Neural progenitor cell (in vitro differentiated cells): Measurements from ENCODE around the gene FER. TPM values are rescaled to one million over a fixed set of nuclear protein-coding genes. Genes with fewer than 3 reads are reported as not detected.

Experiments used
- DNase-seq: peaks from one replicate; pipeline ENCODE4 v3.0.0-alpha.2; 2016; ENCODE audit warnings: low spot score
- H2AFZ ChIP-seq: fragments of 200-600 bp; sonication (generic); replicated peaks from 2 replicates; pipeline ENCODE4 v1.6.1; 2016; ENCODE audit warnings: antibody characterized with exemption
- H3F3A ChIP-seq: fragments of 200-600 bp; sonication (generic); 2 replicates; pipeline ENCODE4 v1.6.1; 2016; ENCODE audit warnings: antibody characterized with exemption, low read depth
- H3K27ac ChIP-seq: fragments of 200-600 bp; sonication (generic); 2 replicates; pipeline ENCODE4 v1.5.1; 2016; ENCODE audit warnings: mild to moderate bottlenecking
- H3K27me3 ChIP-seq: fragments of 200-600 bp; sonication (generic); 2 replicates; pipeline ENCODE4 v1.6.1; 2016; ENCODE audit warnings: mild to moderate bottlenecking, moderate library complexity
- H3K36me3 ChIP-seq: fragments of 200-600 bp; sonication (generic); 2 replicates; pipeline ENCODE4 v1.5.1; 2016
- H3K4me1 ChIP-seq: fragments of 200-600 bp; sonication (generic); 2 replicates; pipeline ENCODE4 v1.6.1; 2016; ENCODE audit warnings: mixed run types
- H3K4me2 ChIP-seq: fragments of 200-600 bp; sonication (generic); 2 replicates; pipeline ENCODE4 v1.6.1; 2016
- H3K4me3 ChIP-seq: fragments of 200-600 bp; sonication (generic); 2 replicates; pipeline ENCODE4 v1.5.1; 2016
- H3K79me2 ChIP-seq: fragments of 200-600 bp; sonication (generic); 2 replicates; pipeline ENCODE4 v1.6.1; 2016; ENCODE audit warnings: low read depth
- H3K9ac ChIP-seq: fragments of 200-600 bp; sonication (generic); 2 replicates; pipeline ENCODE4 v1.6.1; 2016
- H3K9me3 ChIP-seq: fragments of 200-600 bp; sonication (generic); 2 replicates; pipeline ENCODE4 v1.5.1; 2016; ENCODE audit warnings: low read depth
- H4K20me1 ChIP-seq: fragments of 200-600 bp; sonication (generic); 2 replicates; pipeline ENCODE4 v1.6.1; 2016; ENCODE audit warnings: low read depth
- H3K27ac Mint-ChIP-seq: 3 replicates; pipeline ENCODE4 v1.8.0; 2021; ENCODE audit warnings: mixed read lengths
- H3K27me3 Mint-ChIP-seq: 2 replicates; pipeline ENCODE4 v1.8.0; 2022; ENCODE audit warnings: low read depth, mild to moderate bottlenecking, inconsistent platforms, moderate library complexity, mixed read lengths; ENCODE audit not compliant: insufficient read depth
- H3K36me3 Mint-ChIP-seq: 3 replicates; pipeline ENCODE4 v1.8.0; 2021; ENCODE audit warnings: mixed read lengths
- H3K4me1 Mint-ChIP-seq: 3 replicates; pipeline ENCODE4 v1.8.0; 2021; ENCODE audit warnings: mixed read lengths
- H3K4me3 Mint-ChIP-seq: 3 replicates; pipeline ENCODE4 v1.8.0; 2021; ENCODE audit warnings: mild to moderate bottlenecking, moderate library complexity, mixed read lengths
- H3K9me3 Mint-ChIP-seq: 3 replicates; pipeline ENCODE4 v1.8.0; 2020; ENCODE audit warnings: mixed read lengths
- CTCF ChIP-seq: fragments of 200-600 bp; sonication (generic); IDR thresholded peaks from 2 replicates; pipeline ENCODE4 v1.5.1; 2017; ENCODE audit warnings: antibody characterized with exemption, mild to moderate bottlenecking
- EZH2 ChIP-seq: fragments of 200-600 bp; sonication (generic); IDR thresholded peaks from 2 replicates; pipeline ENCODE4 v1.6.1; 2017; ENCODE audit warnings: antibody characterized with exemption, mild to moderate bottlenecking, moderate library complexity
- EZH2phosphoT487 ChIP-seq: fragments of 200-600 bp; sonication (generic); IDR thresholded peaks from 2 replicates; pipeline ENCODE4 v1.6.1; 2017; ENCODE audit warnings: antibody characterized with exemption
- total RNA-seq: library from RNA; depleted of rRNA; stranded (reverse); fragments of >200 nt; gene quantifications from 2 replicates; pipeline ENCODE4 v1.2.3, GENCODE V29; 2015; ENCODE audit warnings: low replicate concordance

The FER gene
- total RNA-seq, 1 donor from 2014 or later: 25.0 TPM

DNA sequence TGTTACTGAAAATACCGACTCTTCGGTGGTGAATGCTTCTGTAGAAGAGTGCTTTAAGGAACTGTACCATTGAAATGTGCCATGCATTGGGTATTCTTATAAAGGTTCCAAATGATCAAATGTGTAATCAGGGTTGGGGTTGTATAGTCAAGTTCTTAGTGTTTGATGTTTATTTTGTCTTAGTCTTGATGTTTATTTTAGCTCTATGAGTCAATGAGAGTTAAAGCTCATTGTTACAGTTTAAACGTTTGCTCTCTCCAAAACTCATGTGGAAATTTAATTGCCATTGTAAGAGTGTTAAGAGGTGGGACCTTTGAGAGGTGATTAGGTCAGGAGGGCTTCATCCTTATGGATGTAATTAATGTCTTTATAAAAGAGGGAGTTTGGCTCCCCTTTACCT, 153.0 kb downstream of the FER start:
- no peak overlapping the region for H3K27ac ChIP-seq
- no peaks in the 10 kb centered on the region for H3K36me3 ChIP-seq
- no peak overlapping the region for H2AFZ ChIP-seq
- Mint-ChIP-seq H3K27me3 (no peaks in the 10 kb centered on the region), H3K27ac (no peak overlapping the region), H3K4me3 (no peak overlapping the region), H3K4me1 (no peaks in the 10 kb centered on the region), H3K36me3 (no peaks in the 10 kb centered on the region), H3K9me3 (no peaks in the 10 kb centered on the region)
- H3K4me2 ChIP-seq: no peak overlapping the region
- H3K4me1 ChIP-seq: no peaks in the 10 kb centered on the region
- no peak for DNase-seq
- no peaks in the 10 kb centered on the region for H4K20me1 ChIP-seq
- no peaks in the 10 kb centered on the region for H3K79me2 ChIP-seq
- no peak overlapping the region for H3K9ac ChIP-seq
- H3K9me3 ChIP-seq: no peaks in the 10 kb centered on the region
- no peaks in the 10 kb centered on the region for H3K27me3 ChIP-seq
- no peak overlapping the region for H3K4me3 ChIP-seq
- TF ChIP-seq CTCF (no peak), EZH2phosphoT487 (no peak), EZH2 (no peak)
- H3F3A ChIP-seq: no peaks in the 10 kb centered on the region

DNA sequence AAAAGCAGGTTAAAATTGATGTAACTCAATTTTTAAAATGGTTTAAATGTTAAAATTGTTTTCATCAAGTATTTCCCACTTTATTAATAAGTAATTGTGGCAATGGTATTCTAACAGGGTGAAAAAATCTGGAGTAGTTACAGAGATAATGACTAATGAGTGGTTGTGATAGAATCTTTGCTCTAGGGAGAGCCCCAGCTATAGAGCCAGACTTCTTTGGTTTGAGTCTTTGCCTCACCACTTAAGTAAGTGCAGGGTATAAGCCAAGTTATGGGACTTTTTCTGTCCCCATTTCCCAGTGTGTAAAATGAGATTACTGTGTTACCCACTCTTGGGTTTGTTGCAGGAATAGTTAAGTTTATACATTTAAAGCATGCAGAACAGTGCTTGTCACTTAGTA, 158.1 kb downstream of the FER start:
- H3K27ac ChIP-seq: no peak overlapping the region
- Mint-ChIP-seq H3K27me3 (no peaks in the 10 kb centered on the region), H3K4me3 (no peak overlapping the region), H3K4me1 (no peaks in the 10 kb centered on the region), H3K36me3 (no peaks in the 10 kb centered on the region), H3K9me3 (no peaks in the 10 kb centered on the region), H3K27ac (no peak overlapping the region)
- H3F3A ChIP-seq: no peaks in the 10 kb centered on the region
- H3K4me1 ChIP-seq: no peaks in the 10 kb centered on the region
- H3K4me3 ChIP-seq: no peak overlapping the region
- H3K9me3 ChIP-seq: no peaks in the 10 kb centered on the region
- TF ChIP-seq CTCF: no peak
- no peak for TF ChIP-seq EZH2phosphoT487
- no peak for TF ChIP-seq EZH2
- no peak overlapping the region for H3K4me2 ChIP-seq
- no peaks in the 10 kb centered on the region for H3K79me2 ChIP-seq
- H4K20me1 ChIP-seq: no peaks in the 10 kb centered on the region
- H3K36me3 ChIP-seq: no peaks in the 10 kb centered on the region
- no peaks in the 10 kb centered on the region for H3K27me3 ChIP-seq
- H3K9ac ChIP-seq: no peak overlapping the region
- H2AFZ ChIP-seq: no peak overlapping the region
- DNase-seq: no peak

- no peaks in the 10 kb centered on the region for H3K4me1 ChIP-seq
- no peak overlapping the region for H3K27ac ChIP-seq
- DNase-seq: no peak
- no peaks in the 10 kb centered on the region for H3K36me3 ChIP-seq
- Mint-ChIP-seq H3K4me1 (no peaks in the 10 kb centered on the region), H3K9me3 (no peaks in the 10 kb centered on the region), H3K4me3 (no peak overlapping the region), H3K27ac (no peak overlapping the region), H3K27me3 (no peaks in the 10 kb centered on the region), H3K36me3 (peaks cover 1% of the 10 kb centered on the region)
- H3K9ac ChIP-seq: no peak overlapping the region
- no peaks in the 10 kb centered on the region for H3K27me3 ChIP-seq
- no peaks in the 10 kb centered on the region for H3K9me3 ChIP-seq
- no peak overlapping the region for H2AFZ ChIP-seq
- no peaks in the 10 kb centered on the region for H3K79me2 ChIP-seq
- H4K20me1 ChIP-seq: no peaks in the 10 kb centered on the region
- TF ChIP-seq EZH2phosphoT487: no peak
- TF ChIP-seq CTCF: no peak
- TF ChIP-seq EZH2: no peak
- no peak overlapping the region for H3K4me2 ChIP-seq
- H3K4me3 ChIP-seq: no peak overlapping the region
- H3F3A ChIP-seq: no peaks in the 10 kb centered on the region
Observed at GRCh38 chr5:108910627-108911026, 162.9 kb downstream of the FER start.

DNA sequence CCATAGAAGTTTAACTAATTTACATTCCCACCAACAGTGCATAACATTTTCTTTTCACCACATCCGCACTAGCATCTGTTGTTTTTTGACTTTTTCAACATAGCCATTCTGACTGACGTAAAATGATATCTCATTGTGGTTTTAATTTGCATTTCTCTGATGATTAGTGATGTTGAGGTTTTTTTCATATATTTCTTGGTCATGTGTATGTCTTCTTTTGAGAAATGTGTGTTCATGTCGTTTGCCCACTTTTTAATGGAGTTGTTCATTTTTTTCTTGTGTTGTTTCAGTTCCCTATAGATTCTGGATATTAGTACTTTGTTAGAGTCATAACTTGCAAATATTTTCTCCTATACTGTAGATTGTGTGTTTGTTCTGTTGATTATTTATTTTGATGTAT, 163.4 kb downstream of the FER start:
- Mint-ChIP-seq H3K36me3 (peaks cover 1% of the 10 kb centered on the region), H3K9me3 (no peaks in the 10 kb centered on the region), H3K4me1 (no peaks in the 10 kb centered on the region), H3K4me3 (no peak overlapping the region), H3K27ac (no peak overlapping the region), H3K27me3 (no peaks in the 10 kb centered on the region)
- DNase-seq: no peak
- no peak overlapping the region for H3K4me2 ChIP-seq
- no peaks in the 10 kb centered on the region for H4K20me1 ChIP-seq
- no peaks in the 10 kb centered on the region for H3K9me3 ChIP-seq
- TF ChIP-seq EZH2phosphoT487: no peak
- no peak for TF ChIP-seq EZH2
- H3K9ac ChIP-seq: no peak overlapping the region
- H2AFZ ChIP-seq: no peak overlapping the region
- no peaks in the 10 kb centered on the region for H3F3A ChIP-seq
- H3K36me3 ChIP-seq: no peaks in the 10 kb centered on the region
- no peak overlapping the region for H3K27ac ChIP-seq
- no peaks in the 10 kb centered on the region for H3K4me1 ChIP-seq
- no peaks in the 10 kb centered on the region for H3K27me3 ChIP-seq
- H3K79me2 ChIP-seq: no peaks in the 10 kb centered on the region
- no peak overlapping the region for H3K4me3 ChIP-seq
